Medulla oblongata (tissue), 1 donor: Measurements from ENCODE around the gene EIF3B.
A peak's percentile ranks its signal among the peaks of the same experiment; 100 is the strongest.
"Not testable (repeated sequence)": the region's sequence is repeated elsewhere in the genome, so short reads cannot be mapped to it uniquely, and the experiment has no call there.

Experiments
- DNase-seq: peaks from one replicate; pipeline ENCODE4 v3.0.0-alpha.2; 2015; ENCODE audit errors: extremely low spot score

Gene EIF3B

DNA sequence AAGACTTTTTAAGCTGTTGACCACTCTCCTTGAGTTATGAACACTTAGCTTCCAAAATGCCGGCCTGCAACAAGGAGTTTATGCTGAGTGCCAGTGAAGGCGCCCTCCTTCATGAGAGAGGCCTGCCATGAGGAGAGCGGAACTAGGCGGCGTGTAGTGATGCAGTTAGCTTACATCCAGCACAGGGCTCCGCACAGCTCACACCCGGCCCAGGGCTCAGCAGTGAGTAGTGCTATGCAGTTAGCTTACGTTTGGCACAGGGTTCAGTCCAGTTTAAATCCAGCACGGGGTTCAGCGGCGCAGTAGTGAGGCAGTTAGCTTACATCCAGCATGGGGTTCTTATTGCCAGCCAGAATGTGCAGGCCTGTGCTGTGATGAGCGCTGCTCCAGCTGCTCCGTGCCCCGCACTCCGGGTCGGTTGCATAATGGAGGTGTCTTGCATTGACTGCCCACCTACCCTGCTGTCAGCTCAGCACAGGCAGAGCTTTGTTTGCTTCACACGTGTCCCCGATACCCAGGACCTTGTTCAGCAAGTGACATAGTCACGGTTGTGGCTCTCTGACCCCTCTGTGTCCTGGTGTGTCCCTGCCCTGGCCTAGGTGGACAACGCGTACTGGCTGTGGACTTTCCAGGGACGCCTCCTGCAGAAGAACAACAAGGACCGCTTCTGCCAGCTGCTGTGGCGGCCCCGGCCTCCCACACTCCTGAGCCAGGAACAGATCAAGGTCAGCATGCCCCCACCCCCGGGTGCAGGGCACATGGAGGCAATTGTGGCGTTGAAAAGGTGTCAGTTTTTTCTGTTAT, 21.9 kb downstream of the EIF3B start:
- no peak for DNase-seq

DNA sequence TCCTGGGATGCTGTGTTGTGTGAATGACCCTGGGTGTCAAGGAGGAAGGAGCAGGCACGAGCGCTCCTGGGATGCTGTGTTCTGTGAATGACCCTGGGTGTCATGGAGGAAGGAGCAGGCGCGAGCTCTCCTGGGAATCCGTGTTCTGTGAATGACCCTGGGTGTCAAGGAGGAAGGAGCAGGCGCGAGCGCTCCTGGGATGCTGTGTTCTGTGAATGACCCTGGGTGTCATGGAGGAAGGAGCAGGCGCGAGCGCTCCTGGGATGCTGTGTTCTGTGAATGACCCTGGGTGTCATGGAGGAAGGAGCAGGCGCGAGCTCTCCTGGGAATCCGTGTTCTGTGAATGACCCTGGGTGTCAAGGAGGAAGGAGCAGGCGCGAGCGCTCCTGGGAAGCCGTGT, 22.9 kb downstream of the EIF3B start:
- not testable (repeated sequence) for DNase-seq

DNA sequence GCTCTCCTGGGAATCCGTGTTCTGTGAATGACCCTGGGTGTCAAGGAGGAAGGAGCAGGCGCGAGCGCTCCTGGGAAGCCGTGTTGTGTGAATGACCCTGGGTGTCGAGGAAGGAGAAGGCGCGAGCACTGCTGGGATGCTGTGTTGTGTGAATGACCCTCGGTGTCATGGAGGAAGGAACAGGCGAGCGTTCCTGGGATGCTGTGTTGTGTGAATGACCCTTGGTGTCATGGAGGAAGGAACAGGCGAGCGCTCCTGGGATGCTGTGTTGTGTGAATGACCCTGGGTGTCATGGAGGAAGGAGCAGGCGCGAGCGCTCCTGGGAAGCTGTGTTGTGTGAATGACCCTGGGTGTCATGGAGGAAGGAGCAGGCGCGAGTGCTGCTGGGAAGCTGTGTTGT, 23.5 kb downstream of the EIF3B start:
- DNase-seq = not testable (repeated sequence)

DNA sequence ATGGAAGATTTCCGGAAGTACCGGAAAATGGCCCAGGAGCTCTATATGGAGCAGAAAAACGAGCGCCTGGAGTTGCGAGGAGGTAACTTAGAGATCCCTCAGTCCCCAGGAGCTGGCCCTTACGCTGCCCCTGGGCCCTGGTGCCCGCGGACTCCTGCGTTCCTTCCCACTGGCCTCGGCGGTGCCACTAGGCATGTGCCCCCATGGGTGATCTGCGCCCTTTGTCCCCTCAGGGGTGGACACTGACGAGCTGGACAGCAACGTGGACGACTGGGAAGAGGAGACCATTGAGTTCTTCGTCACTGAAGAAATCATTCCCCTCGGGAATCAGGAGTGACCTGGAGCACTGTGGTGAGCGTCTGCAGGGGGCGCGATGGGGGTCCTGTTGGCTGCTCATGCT, 24.5 kb downstream of the EIF3B start:
- DNase-seq = no peak

DNA sequence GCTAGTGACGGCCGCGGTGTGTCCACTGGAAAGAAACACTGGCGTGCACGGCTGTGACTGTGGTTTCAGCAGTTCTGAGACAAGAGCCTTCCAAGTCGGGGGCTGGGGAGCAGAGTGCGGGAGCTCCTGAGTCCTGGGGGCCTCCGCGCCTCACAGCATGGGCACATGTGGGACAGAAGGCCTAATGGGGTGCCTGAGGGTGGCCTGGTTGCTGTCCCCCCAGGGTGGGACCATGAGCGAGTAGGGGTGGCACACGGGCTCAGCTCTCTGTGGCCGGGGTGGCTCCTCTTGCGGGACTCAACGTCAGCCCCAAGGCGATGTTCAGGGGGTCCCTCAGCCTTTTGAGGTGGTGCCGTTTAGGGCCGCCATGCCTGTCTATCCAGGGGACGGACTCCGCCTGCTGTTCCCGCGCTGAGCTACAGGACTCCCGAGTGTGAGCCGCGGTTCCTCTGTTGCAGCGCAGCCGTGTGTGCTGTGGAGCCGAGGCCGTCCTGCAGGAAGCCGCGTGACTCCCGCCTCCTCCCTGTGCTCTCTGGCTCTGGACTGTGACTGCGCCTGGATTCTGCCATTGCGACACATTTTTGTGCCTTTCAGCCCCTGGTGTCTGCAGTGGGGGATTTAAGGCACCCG, 25.3 kb downstream of the EIF3B start:
- DNase-seq = no peak

DNA sequence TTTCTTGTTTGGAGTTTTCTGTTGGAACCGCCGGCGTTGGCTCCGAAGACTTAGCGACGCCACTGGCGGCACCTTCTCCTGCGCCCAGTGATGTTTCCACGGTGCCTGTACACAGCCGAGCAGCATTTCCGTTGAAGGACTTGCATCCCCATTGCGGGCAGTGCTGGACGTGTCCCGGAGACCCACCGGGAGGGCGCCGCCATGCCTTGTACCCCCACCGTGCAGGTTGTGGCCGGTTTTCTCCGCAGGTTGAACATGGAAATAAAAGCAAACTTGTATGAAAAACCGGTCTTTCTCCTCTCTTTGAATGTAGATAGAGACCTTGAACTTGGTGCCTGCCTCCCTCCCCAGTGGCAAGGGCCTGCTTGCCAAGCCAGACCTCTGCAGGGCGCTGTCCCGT, 25.8 kb downstream of the EIF3B start:
- no peak for DNase-seq

DNA sequence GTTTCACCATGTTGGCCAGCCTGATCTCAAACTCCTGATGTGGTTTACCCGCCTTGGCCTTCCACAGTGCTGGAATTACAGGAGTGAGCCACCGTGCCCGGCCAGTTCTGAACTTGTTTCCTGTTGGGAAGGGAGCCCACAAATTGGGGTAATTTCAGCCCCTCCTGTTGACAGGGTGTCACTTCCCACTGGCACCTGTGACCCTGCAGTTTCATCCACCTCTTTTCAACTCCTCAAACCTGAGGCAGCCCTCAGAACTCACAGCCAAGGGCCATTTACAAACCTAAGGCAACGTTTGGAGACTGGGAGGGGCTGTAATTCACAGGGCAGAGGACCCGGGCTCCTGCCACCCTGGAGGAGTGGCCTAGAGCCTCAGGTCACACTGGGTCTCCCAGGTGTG, 26.6 kb downstream of the EIF3B start:
- no peak for DNase-seq

DNA sequence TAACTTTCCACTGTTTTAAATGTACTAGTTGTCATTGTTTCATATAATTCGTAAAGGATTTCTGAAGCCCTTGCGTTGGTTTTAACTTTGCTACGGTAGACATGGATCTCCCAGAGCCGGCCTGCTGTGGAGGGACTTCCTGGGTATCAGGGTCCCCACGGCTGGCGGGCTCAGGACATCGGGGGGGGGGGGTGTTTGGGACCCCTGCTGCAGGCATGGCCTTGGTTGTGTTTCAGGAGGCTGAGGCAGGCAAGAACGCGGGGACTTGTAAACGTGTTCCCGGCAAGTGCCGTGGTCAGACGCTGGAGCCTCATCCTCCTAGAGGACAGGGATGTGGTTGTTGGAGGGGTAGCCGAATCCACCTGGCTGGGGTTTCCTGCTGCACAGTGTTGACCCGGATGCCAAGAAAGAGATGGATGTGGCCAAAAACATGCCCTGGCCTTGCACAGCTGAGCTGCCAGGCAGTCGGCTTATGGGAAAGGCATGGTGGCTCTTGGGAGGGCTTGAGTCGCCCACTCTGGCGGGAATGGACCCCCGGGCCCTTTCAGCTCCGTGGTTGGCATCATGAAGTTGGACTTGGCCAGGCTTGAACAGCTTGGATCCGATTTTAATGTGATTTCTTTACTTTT, 27.4 kb downstream of the EIF3B start:
- DNase-seq = no peak

DNA sequence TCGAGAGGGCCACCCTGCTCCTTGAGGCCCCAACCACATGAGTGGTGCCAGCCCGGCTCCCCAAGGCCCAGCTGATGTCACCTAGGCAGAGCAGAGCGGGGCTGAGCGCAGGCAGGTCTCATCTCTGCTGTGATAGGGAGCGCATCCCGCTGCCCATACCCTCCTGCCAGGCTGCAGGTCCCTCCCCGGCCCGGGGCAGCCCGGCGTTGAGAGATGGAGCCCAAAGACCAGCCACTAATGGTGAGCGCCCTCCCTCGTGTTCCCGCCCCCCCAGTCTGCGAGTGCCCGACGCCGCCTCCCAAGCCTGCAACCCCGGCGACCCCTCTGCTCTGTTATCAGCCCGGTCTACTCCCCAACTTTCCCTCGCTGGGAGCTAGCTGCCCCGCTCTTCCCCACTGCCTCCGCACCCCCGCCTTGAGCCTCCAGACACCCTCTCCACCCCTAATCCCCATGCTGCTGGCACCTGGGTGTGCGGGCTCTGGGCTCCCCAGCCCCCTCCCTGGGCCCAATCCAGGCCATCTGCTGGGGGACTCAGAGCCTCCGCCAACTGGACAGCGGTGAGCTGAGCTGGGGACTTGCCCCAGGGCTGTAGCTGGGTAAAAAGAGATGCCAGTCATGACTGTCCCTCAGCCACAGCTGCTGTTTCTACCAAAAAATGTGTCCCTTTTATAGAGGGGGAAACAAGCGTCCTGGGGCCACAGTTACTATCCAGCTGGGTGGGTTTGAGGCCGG, 29.1 kb downstream of the EIF3B start:
- no peak for DNase-seq

DNA sequence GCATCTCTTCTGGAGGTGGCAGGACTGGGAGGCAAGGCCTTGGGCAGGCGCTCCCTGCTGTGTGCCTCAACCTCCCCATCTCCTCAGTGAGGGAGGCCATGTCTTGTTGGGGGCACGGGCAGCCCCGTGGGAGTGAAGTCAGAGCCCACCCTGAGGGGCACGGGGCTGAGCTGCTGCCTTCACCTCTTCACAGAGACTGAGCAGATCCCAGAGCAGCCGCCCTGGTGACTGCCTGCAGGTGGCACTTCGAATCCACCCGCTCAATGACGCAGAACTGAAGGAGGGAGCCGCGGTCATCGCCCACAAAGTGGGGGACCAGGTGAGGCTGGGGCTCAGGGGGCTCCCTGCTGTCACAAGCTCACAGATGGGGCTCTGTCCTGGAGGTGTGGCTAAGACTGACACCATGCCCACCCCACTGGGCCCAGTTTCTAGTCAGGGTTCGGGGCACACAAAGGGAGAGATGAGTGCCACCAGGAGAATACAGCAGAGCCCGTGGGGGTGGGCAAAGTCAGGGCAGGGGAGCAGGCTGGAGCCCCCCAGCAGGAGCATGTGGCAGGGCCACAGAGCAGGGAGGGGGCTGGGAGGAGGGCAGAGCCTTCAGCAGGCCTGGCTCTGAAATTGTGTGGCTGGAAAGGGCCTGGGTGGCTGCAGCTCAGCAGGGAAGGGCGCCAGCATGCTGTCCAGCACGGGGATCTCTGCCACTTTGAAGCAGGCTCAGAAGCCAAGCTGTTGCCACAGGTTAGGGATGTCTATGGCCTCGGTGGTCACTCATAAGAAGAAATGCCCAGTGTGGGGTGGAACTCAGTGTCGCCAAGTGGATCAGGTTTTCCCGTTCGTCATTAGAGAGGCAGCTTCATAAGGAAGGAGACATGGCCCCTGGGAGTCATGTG, 30.0 kb downstream of the EIF3B start:
- peak; percentile 32 for DNase-seq

DNA sequence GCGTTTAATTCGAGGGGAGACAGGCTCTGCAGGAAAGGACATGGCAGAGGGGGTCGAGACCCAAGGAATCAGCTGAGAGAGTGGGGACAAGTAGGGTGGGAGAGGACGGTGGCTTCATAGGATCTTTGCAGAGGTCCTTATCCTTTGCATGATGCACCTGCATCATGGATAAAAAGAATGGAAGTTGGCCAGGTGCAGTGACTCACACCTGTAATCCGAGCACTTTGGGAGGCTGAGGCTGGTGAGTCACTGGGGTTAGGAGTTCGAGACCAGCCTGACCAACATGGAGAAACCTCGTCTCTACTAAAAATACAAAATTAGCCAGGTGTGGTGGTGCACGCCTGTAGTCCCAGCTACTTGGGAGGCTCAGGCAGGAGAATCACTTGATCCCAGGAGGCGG, 31.5 kb downstream of the EIF3B start:
- not testable (repeated sequence) for DNase-seq

DNA sequence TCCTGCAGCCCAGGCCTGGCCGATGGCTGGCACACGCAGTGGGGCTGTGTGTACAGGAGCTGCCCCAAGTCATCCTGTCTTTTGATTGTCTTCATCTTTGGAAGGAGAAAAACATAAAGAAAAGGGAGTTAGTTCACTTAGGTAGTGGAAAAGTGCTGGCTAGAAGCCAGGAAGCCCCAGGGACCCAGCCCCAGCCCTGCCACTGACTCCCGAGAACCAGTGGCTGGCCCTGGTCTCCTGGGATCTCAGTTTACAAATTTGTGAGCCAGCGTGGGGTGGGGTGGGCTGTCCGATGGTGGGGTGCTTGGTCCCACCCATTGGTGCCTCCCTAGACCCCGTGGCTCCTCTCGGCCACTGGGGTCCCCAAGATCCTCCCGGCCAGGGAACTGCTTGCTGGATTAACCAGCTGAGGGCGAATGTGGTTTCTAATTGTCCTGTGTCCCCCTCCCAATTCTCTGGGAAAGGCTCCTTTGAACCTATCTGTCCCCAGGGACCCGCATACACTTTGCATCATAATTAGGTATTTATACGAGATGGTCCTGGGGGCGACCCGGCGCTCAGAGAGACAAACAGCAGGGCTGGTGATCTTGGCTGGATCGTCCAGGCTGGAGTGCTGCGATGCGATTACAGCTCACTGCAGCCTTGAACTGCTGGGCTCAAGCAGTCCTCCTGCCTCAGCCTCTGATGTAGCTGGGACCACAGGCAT, 32.5 kb downstream of the EIF3B start:
- DNase-seq = no peak

DNA sequence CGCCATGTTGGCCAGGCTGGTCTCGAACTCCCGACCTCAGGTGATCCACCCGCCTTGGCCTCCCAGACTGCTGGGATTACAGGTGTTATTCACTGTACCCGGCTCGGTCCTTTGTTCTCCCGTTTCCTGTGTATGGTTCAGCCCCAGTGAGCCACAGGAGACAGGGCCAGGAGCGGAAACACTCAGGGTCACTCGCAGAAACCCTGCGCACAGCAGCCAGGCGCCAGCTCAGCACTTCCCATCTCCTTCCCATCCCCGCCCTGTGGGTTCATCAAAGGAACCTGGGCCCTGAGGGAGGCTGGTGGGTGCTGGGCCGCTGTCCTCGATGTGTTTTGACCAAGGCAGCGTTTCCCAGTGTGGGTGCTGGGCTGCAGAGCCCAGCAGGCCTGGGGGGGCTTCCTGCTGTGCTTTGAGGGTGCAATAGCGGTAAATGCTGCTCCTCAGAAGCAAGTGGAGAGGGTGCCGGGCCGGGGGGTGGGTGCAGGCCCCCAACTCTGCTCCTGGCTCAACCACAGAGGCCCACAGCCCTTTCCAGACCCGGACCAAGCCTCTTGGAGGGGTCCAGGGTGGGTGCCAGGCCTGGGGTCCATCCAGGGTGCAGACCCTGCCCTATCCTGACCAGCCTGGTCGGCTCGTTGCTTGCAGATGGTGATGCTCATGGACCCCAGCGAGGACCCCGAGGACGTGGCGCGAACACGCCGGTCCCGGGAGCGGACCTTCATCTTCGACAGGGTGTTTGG, 33.4 kb downstream of the EIF3B start:
- no peak for DNase-seq

DNA sequence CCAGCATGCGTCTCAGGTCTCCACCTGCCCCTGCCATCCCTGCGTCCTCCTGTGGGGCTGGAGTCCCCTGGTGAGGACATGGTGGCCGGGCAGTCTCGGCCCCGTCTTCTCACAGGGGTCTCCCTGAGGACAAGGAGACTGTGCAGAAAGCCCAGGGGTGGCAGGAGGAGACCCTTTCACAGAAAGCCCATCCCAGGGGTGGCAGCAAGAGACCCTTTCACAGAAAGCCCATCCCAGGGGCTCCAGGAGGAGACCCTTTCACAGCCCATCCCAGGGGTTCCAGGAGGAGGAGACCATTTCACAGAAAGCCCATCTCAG, 34.0 kb downstream of the EIF3B start:
- no peak for DNase-seq

DNA sequence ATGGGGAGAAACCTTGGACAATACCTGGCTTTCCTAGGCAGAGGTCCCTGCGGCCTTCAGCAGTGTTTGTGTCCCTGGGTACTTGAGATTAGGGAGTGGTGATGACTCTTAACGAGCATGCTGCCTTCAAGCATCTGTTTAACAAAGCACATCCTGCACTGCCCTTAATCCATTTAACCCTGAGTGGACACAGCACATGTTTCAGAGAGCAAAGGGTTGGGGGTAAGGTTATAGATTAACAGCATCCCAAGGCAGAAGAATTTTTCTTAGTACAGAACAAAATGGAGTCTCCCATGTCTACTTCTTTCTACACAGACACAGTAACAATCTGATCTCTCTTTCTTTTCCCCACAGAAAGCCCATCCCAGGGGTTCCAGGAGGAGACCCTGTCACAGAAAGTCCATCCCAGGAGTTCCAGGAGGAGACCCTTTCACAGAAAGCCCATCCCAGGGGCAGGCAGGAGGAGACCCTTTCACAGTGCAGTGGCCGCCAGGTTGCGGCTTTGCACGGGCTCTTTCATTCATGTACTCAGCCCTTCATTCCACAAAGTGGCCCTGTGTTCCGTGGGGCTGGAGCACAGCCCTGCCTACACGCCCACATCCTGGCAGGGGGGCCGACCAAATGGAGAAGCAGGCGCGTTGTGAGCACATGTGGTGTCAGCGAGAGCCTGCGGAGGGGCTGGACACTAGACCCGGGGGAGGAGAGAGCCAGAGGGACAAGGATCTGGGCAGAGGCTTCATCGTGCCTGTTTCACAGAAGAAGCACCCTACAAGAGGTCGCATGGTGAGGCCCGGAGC, 35.6 kb downstream of the EIF3B start:
- peak; percentile 80 for DNase-seq

DNA sequence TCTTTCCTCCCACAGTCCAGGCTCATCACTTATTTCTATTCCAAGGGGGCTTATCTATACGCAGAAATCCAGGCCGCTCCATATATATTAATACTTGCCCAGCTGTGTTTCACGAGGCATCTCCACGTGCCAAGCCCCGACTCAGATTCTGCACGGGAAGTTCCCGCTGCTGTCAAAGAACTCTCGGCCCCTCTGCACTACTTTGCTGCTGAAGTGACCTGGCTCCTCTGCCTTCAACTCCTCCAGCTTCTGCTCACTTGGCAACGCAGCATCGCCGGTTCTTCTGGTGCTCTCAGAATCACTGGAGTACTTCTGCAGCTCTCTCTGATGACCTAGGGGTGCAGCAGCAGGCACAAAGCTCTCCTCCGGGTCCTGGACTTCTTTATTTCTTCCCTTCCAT, 39.1 kb downstream of the EIF3B start:
- no peak for DNase-seq

DNA sequence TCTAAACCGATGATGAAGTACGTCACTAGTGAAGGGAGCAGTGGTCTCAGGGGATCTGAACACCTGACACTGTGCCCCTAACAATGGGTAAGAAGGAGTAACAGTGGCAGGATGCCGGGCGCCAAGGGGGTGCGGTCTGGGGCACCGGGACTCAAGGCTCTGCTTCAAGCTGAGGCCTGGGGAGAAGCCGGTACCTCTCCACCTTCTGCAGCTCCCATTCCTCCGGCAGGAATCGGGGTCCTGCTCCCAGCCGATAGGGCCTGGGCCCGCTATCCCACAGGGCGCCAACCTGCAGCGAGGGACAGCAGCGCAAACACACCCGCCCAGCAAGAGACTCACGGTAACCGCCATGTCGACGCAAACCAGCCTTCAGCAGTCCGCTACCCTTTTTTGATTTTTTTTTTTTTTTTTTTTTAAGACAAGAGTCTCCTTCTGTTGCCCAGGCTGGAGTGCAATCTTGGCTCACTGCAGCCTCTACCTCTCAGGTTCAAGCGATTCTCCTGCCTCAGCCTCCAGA, 40.0 kb downstream of the EIF3B start:
- no peak for DNase-seq

DNA sequence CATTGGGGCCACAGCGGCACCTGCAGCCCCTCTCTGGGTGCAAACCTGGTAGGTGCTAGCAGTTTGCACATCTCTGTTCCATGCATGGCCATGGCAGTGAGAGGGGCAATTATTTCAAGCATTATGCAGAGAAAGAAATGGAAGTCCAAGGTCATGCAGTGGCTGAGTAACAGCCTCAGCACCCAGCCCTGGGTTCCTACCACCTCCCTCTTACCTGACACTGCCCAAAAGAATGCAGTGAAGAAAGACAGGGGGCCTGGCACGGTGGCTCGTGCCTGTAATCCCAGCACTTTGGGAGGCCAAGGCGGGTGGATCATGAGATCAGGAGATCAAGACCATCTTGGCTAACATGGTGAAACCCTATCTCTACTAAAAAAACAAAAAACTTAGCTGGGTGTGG, 43.9 kb downstream of the EIF3B start:
- no peak for DNase-seq
